Kidney (tissue), 14 donors: Measurements from ENCODE around the gene RPL13. TPM values are rescaled to one million over a fixed set of nuclear protein-coding genes. Genes with fewer than 3 reads are reported as not detected.

Experiments
- DNase-seq, 5 donors: peaks; one replicate each; pipeline ENCODE4 v3.0.0-alpha.2; 2013 to 2020
- FAIRE-seq: peaks from 2 replicates; lab custom pipeline; 2012; peaks lifted over from hg19 to GRCh38; lab: Jason Lieb, UNC
- H3K27ac ChIP-seq, 2 donors: one replicate each; pipeline ENCODE4 v1.7.0; 2013; ENCODE audit warnings: low read depth in 2 of 2, low read length in 2 of 2, inconsistent platforms in 1 of 2
- H3K27me3 ChIP-seq: one replicate; pipeline ENCODE4 v1.7.1; 2013; ENCODE audit warnings: low read length, inconsistent platforms; ENCODE audit not compliant: control insufficient read depth, insufficient read depth
- H3K36me3 ChIP-seq, 3 donors: one replicate each; pipeline versions ENCODE4 v1.7.0 to v1.7.1; 2013; ENCODE audit warnings: low read length in 3 of 3, control low read depth in 1 of 3, inconsistent platforms in 1 of 3; ENCODE audit not compliant: insufficient read depth in 3 of 3, control insufficient read depth in 2 of 3
- H3K4me1 ChIP-seq, 3 donors: one replicate each; pipeline versions ENCODE4 v1.7.0 to v1.7.1; 2013; ENCODE audit warnings: low read length in 3 of 3, inconsistent platforms in 1 of 3, low read depth in 1 of 3; ENCODE audit not compliant: control insufficient read depth in 2 of 3, insufficient read depth in 2 of 3
- H3K4me3 ChIP-seq, 3 donors: one replicate each; pipeline versions ENCODE4 v1.7.0 to v1.8.1; 2013; ENCODE audit warnings: low read length in 3 of 3, control low read depth in 1 of 3, inconsistent platforms in 1 of 3
- H3K9ac ChIP-seq, 3 donors: one replicate each; pipeline versions ENCODE4 v1.7.0 to v1.7.1; 2013; ENCODE audit warnings: low read length in 3 of 3, control low read depth in 1 of 3, inconsistent platforms in 1 of 3
- H3K9me3 ChIP-seq, 3 donors: one replicate each; pipeline versions ENCODE4 v1.7.0 to v1.7.1; 2013; ENCODE audit warnings: low read length in 3 of 3, control low read depth in 1 of 3, inconsistent platforms in 1 of 3; ENCODE audit not compliant: control insufficient read depth in 2 of 3, insufficient read depth in 1 of 3
- CTCF ChIP-seq: IDR thresholded peaks from 3 replicates; pipeline ENCODE4 v1.5.1; 2012; ENCODE audit warnings: mild to moderate bottlenecking, moderate library complexity, borderline replicate concordance; ENCODE audit not compliant: insufficient read depth; ENCODE audit errors: extremely low read depth
- intact Hi-C: fragments of 100-400 bp; cut with DNase I; formaldehyde crosslinking; loops from one replicate; pipeline ENCODE4 v1.11.1; 2022
- polyA plus RNA-seq: library from polyadenylated mRNA; stranded (reverse); fragments of 350-450 nt; fragmentation: Illumina TruSeq; extraction: RNeasy Lipid Tissue Mini Kit (QIAGEN cat#74804); gene quantifications from one replicate; pipeline ENCODE4 v1.2.3, GENCODE V29; 2014; ENCODE audit warnings: low read depth, low replicate concordance; ENCODE audit not compliant: insufficient read depth
- total RNA-seq: library from RNA; stranded (reverse); fragmentation: NEBNext Ultra II Directional; extraction: Animal tissue kit (Norgen Biotek cat#: 25700); gene quantifications from one replicate; pipeline ENCODE4 v1.2.1, GENCODE V29; 2021
- donor health status: control.
- donor health status: control.
- donor health status: control.
- donor health status: control.
- donor health status: control.
- donor health status: DM: yes; HTN: yes; CAD: no.
- donor health status: Normal renal cell carcinoma (clear cell type).

The RPL13 gene
- total and polyA plus RNA-seq, 2 donors from 2014 or later: 1,694 to 3,146 TPM

DNA sequence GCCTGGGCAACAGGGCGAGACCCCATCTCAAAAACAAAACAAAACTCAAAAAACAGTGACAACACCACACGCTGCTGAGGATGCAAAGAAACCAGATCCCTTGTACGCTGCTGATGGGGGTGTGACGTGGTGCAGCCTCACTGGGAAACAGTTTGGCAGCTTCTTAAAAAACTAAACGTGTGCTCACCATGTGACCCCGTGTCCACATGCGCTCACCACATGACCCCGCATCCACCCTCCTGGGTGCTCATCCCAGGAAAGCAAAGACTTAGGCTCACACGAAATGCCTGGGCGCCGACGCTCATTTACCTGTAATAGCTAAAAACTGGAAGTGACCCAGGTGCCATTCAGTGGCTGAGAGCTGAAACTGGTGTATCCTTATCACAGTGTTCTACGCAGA is 19.9 kb upstream of the RPL13 start:
- no peak overlapping the region for H3K4me3 ChIP-seq
- FAIRE-seq (no peak), DNase-seq (no peak)
- no peaks in the 10 kb centered on the region for H3K4me1 ChIP-seq
- no peaks in the 10 kb centered on the region for H3K27me3 ChIP-seq
- no peak for TF ChIP-seq CTCF
- intact Hi-C loops: no loop called here
- peaks cover 0 to 24% (median 8%) of the 10 kb centered on the region in 3 donors for H3K36me3 ChIP-seq
- no peak overlapping the region for H3K27ac ChIP-seq
- no peaks in the 10 kb centered on the region for H3K9me3 ChIP-seq
- H3K9ac ChIP-seq: no peak overlapping the region

DNA sequence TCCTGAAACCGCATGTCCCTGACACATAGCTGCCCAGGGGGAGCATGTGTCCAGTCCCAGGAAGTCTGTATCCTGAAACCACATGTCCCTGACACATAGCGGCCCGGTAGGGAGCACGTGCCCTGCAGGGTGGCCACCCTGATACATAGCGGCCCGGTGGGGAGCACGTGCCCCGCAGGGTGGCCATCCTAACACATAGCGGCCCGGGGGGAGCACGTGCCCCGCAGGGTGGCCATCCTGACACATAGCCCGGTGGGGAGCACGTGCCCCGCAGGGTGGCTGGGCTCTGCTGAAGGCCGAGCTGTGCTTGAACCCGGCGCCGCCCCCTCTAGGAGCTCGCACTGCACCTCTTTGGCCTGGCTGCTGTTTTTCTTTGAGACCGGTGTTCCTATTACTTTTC is 18.7 kb upstream of the RPL13 start:
- H3K9ac ChIP-seq: no peak overlapping the region
- H3K4me1 ChIP-seq: no peaks in the 10 kb centered on the region
- TF ChIP-seq CTCF: no peak
- no peak overlapping the region for H3K27ac ChIP-seq
- H3K36me3 ChIP-seq: peaks cover 0 to 25% (median 8%) of the 10 kb centered on the region in 3 donors
- H3K9me3 ChIP-seq: no peaks in the 10 kb centered on the region
- intact Hi-C loops: no loop called here
- no peak overlapping the region for H3K4me3 ChIP-seq
- no peaks in the 10 kb centered on the region for H3K27me3 ChIP-seq
- DNase-seq (no peak), FAIRE-seq (no peak)

- Histone ChIP-seq H3K36me3 (peaks cover 0 to 25% (median 17%) of the 10 kb centered on the region in 3 donors), H3K4me3 (no peak overlapping the region), H3K27me3 (no peaks in the 10 kb centered on the region), H3K27ac (no peak overlapping the region), H3K4me1 (no peaks in the 10 kb centered on the region), H3K9ac (no peak overlapping the region), H3K9me3 (no peaks in the 10 kb centered on the region)
- FAIRE-seq (no peak), DNase-seq (no peak)
- TF ChIP-seq CTCF: no peak
- intact Hi-C loops: no loop called here
Observed at GRCh38 chr16:89544113-89544512, 16.4 kb upstream of the RPL13 start.

DNA sequence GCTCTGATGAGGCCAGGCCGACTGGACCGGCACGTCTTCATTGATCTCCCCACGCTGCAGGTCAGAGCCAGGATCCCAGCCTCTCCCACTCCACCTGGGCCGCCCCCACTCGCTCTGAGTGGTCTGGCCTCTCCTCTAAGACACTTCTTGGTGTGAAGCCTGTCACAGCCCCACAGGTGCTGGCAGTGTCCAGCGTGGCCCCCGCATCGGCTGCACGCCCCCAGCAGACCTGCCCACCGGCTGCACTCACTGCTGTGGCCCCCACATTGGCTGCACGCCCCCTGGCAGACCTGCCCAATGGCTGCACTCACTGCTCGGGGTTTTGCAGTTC is 15.8 kb upstream of the RPL13 start:
- no peak for DNase-seq

More for the DNA sequence above, 15.8 kb upstream of the RPL13 start:
- no peaks in the 10 kb centered on the region for H3K9me3 ChIP-seq
- H3K4me1 ChIP-seq: no peaks in the 10 kb centered on the region
- intact Hi-C loops: no loop called here
- H3K27me3 ChIP-seq: no peaks in the 10 kb centered on the region
- TF ChIP-seq CTCF: no peak
- H3K4me3 ChIP-seq: no peak overlapping the region
- H3K9ac ChIP-seq: no peak overlapping the region
- FAIRE-seq: no peak
- H3K36me3 ChIP-seq: peaks cover 0 to 28% (median 17%) of the 10 kb centered on the region in 3 donors
- peak overlapping the region in 1 of 2 donors; percentile 39 for H3K27ac ChIP-seq
